Uterus (tissue), 2 donors: ENCODE results near the gene CRYZL1.

Experiments used
- CTCF ChIP-seq, 4 experiments: fragments of 200-600 bp in 2 of 4; fragments of 450-650 bp in 2 of 4; sonication (generic) in 2 of 4; IDR thresholded peaks; one replicate each; pipeline ENCODE4 v1.5.1; 2016 to 2019; ENCODE audit warnings: antibody characterized with exemption in 4 of 4, mild to moderate bottlenecking in 2 of 4, moderate library complexity in 1 of 4
- POLR2A ChIP-seq, 2 donors: fragments of 450-650 bp; IDR thresholded peaks; one replicate each; pipeline ENCODE4 v1.6.1; 2016; ENCODE audit warnings: antibody characterized with exemption in 2 of 2, mild to moderate bottlenecking in 1 of 2, moderate library complexity in 1 of 2

DNA sequence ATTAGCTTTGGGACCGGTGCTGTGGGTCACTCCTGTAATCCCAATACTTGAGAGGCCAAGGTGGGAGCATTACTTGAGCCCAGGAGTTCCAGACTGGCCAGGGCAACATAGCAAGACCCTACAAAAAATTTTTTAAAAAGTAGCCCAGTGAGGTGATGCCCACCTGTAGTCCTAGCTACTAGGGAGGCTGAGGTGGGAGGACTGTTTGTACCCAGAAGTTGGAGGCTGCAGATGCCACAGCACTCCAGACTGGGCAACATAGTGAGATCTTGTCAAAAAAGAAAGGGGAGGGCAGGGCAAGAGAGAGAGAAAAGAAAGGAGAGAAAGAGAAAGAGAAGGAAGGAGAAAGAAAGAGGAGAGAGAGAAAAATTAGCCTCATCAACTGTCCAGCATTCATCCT is 7.0 kb upstream of the CRYZL1 start:
- TF ChIP-seq CTCF (IDR thresholded peaks at IDR 0.05), result no peak
- TF ChIP-seq POLR2A (IDR thresholded peaks at IDR 0.05), result no peak
